ENCODE results near the gene RRP7A. TPM values are rescaled to one million over a fixed set of nuclear protein-coding genes. Genes with fewer than 3 reads are reported as not detected.
"Not testable (repeated sequence)": the region's sequence is repeated elsewhere in the genome, so short reads cannot be mapped to it uniquely, and the experiment has no call there.

Gene RRP7A
- total RNA-seq, 2 donors from 2014 or later: 63.8 to 98.0 TPM

GRCh38 chr22:42536166-42536565 is 16.6 kb upstream of the RRP7A start:
- TF ChIP-seq, protein P1, sequence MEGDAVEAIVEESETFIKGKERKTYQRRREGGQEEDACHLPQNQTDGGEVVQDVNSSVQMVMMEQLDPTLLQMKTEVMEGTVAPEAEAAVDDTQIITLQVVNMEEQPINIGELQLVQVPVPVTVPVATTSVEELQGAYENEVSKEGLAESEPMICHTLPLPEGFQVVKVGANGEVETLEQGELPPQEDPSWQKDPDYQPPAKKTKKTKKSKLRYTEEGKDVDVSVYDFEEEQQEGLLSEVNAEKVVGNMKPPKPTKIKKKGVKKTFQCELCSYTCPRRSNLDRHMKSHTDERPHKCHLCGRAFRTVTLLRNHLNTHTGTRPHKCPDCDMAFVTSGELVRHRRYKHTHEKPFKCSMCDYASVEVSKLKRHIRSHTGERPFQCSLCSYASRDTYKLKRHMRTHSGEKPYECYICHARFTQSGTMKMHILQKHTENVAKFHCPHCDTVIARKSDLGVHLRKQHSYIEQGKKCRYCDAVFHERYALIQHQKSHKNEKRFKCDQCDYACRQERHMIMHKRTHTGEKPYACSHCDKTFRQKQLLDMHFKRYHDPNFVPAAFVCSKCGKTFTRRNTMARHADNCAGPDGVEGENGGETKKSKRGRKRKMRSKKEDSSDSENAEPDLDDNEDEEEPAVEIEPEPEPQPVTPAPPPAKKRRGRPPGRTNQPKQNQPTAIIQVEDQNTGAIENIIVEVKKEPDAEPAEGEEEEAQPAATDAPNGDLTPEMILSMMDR (conservative IDR thresholded peaks at IDR 0.05): no peak
- Histone ChIP-seq H3K27ac (ENCODE audit: low read depth, low read length) (no peak overlapping the region), H3K36me3 (ENCODE audit: control insufficient read depth, insufficient read depth, low read length) (no peaks in the 10 kb centered on the region), H3K27me3 (ENCODE audit: control insufficient read depth, insufficient read depth, low read length, poor library complexity, severe bottlenecking) (no peaks in the 10 kb centered on the region), H3K9me3 (ENCODE audit: control insufficient read depth, low read length) (no peaks in the 10 kb centered on the region), H3K4me1 (ENCODE audit: control insufficient read depth, insufficient read depth, low read length) (no peaks in the 10 kb centered on the region), H3K9ac (ENCODE audit: extremely low read depth, low read length, poor library complexity, severe bottlenecking) (no peak overlapping the region), H3K4me3 (ENCODE audit: low read length) (no peak overlapping the region)
- Mint-ChIP-seq H3K27ac (no peak overlapping the region), H3K27me3 (ENCODE audit: insufficient read depth) (no peaks in the 10 kb centered on the region), H3K36me3 (ENCODE audit: low read depth) (no peaks in the 10 kb centered on the region), H3K4me3 (no peak overlapping the region), H3K9me3 (no peaks in the 10 kb centered on the region), H3K4me1 (peaks cover 2% of the 10 kb centered on the region)
- DNase-seq: no peak
- 94% methylated on average over 5 to 7 of the region's 7 CpGs for WGBS, 2 experiments (ENCODE audit: insufficient coverage in 1 of 2, insufficient read length in 1 of 2)

DNA sequence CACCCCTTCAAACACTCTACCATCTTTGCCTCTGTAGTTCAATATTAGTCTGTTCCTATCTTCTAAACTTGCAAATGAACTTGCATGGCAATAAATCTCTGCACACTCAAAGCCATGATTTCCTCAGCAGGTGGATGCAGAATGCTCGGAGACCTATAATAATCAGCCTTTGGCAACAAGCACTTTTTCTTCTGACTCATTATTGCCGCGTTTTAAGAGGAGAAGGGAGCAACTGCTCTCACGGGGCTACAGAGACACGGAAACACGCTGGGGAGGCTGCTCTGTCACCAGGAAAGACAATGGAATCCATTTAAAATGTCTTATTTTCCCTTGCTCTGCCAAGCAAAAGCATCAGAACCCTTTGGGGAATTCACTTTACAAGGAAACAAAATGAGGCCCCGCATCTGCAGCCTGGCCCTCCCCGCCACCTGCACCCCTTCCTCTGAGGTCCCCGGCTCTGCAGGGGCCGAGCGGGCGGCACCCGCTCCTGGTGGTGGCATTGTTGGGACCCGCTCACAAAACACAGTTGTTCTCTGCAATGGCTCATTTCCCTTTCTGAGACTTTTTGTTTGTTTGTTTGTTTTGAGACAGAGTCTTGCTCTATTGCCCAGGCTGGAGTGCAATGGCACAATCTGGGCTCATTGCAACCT is 15.6 kb upstream of the RRP7A start:
- not testable (repeated sequence) for H3K36me3 Mint-ChIP-seq (ENCODE audit: low read depth); H3K4me3 Mint-ChIP-seq; H3K9ac ChIP-seq (ENCODE audit: extremely low read depth, low read length, poor library complexity, severe bottlenecking); H3K4me1 ChIP-seq (ENCODE audit: control insufficient read depth, insufficient read depth, low read length); H3K27ac ChIP-seq (ENCODE audit: low read depth, low read length); H3K36me3 ChIP-seq (ENCODE audit: control insufficient read depth, insufficient read depth, low read length); H3K9me3 ChIP-seq (ENCODE audit: control insufficient read depth, low read length); H3K27ac Mint-ChIP-seq; H3K9me3 Mint-ChIP-seq; DNase-seq; H3K4me1 Mint-ChIP-seq; H3K27me3 Mint-ChIP-seq (ENCODE audit: insufficient read depth); H3K27me3 ChIP-seq (ENCODE audit: control insufficient read depth, insufficient read depth, low read length, poor library complexity, severe bottlenecking); H3K4me3 ChIP-seq (ENCODE audit: low read length)
- 100% methylated on average over 1 of the region's 14 CpGs; no CpG with 5 or more reads in 1 of the 2 experiments for WGBS, 2 experiments (ENCODE audit: insufficient coverage in 1 of 2, insufficient read length in 1 of 2)

DNA sequence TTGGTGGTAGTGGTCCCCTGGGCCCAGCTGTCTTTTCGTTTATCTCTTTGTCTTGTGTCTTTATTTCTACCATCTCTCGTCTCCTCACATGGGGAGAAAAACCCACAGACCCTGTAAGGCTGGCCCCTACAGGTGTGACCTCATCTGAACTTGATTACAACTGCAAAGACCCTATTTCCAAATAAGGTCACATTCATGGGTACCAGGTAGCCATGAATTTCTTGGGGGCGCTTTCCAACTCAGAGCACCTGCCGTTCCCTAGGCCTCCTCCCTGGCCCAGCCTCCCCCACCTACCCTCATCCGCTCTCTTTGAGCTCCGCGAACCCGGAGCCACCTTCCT is 14.0 kb upstream of the RRP7A start:
- H3K4me3 Mint-ChIP-seq: no peak overlapping the region
- no peaks in the 10 kb centered on the region for H3K36me3 Mint-ChIP-seq (ENCODE audit: low read depth)
- H3K27ac Mint-ChIP-seq: no peak overlapping the region
- TF ChIP-seq, protein P1 (conservative IDR thresholded peaks at IDR 0.05): no peak
- Histone ChIP-seq H3K4me3 (ENCODE audit: low read length) (no peak overlapping the region), H3K27ac (ENCODE audit: low read depth, low read length) (no peak overlapping the region), H3K9me3 (ENCODE audit: control insufficient read depth, low read length) (no peaks in the 10 kb centered on the region), H3K4me1 (ENCODE audit: control insufficient read depth, insufficient read depth, low read length) (no peaks in the 10 kb centered on the region), H3K36me3 (ENCODE audit: control insufficient read depth, insufficient read depth, low read length) (no peaks in the 10 kb centered on the region), H3K9ac (ENCODE audit: extremely low read depth, low read length, poor library complexity, severe bottlenecking) (no peak overlapping the region), H3K27me3 (ENCODE audit: control insufficient read depth, insufficient read depth, low read length, poor library complexity, severe bottlenecking) (no peaks in the 10 kb centered on the region)
- H3K27me3 Mint-ChIP-seq (ENCODE audit: insufficient read depth): peaks cover 16% of the 10 kb centered on the region
- no peaks in the 10 kb centered on the region for H3K9me3 Mint-ChIP-seq
- no peak for DNase-seq
- WGBS, 2 experiments (ENCODE audit: insufficient coverage in 1 of 2, insufficient read length in 1 of 2): 92 to 94% methylated on average over 4 to 8 of the region's 8 CpGs
- H3K4me1 Mint-ChIP-seq: no peaks in the 10 kb centered on the region

- H3K9me3 Mint-ChIP-seq; H3K9me3 ChIP-seq (ENCODE audit: control insufficient read depth, low read length); H3K4me1 ChIP-seq (ENCODE audit: control insufficient read depth, insufficient read depth, low read length); H3K27ac ChIP-seq (ENCODE audit: low read depth, low read length); H3K9ac ChIP-seq (ENCODE audit: extremely low read depth, low read length, poor library complexity, severe bottlenecking); H3K36me3 ChIP-seq (ENCODE audit: control insufficient read depth, insufficient read depth, low read length); H3K27me3 ChIP-seq (ENCODE audit: control insufficient read depth, insufficient read depth, low read length, poor library complexity, severe bottlenecking); H3K4me3 Mint-ChIP-seq; H3K4me3 ChIP-seq (ENCODE audit: low read length); H3K36me3 Mint-ChIP-seq (ENCODE audit: low read depth); H3K4me1 Mint-ChIP-seq; DNase-seq; H3K27ac Mint-ChIP-seq: not testable (repeated sequence)
- H3K27me3 Mint-ChIP-seq (ENCODE audit: insufficient read depth): peaks cover 16% of the 10 kb centered on the region
- 95% methylated on average over 16 to 23 of the region's 24 CpGs for WGBS, 2 experiments (ENCODE audit: insufficient coverage in 1 of 2, insufficient read length in 1 of 2)
Measured at GRCh38 chr22:42531401-42532084, 11.9 kb upstream of the RRP7A start.

GRCh38 chr22:42529435-42529834 is 9.8 kb upstream of the RRP7A start:
- not testable (repeated sequence) for H3K4me1 Mint-ChIP-seq; H3K27ac Mint-ChIP-seq; H3K9me3 ChIP-seq (ENCODE audit: control insufficient read depth, low read length); H3K36me3 Mint-ChIP-seq (ENCODE audit: low read depth); H3K9ac ChIP-seq (ENCODE audit: extremely low read depth, low read length, poor library complexity, severe bottlenecking); H3K4me3 ChIP-seq (ENCODE audit: low read length); DNase-seq; H3K4me3 Mint-ChIP-seq; H3K4me1 ChIP-seq (ENCODE audit: control insufficient read depth, insufficient read depth, low read length); H3K27ac ChIP-seq (ENCODE audit: low read depth, low read length); H3K27me3 ChIP-seq (ENCODE audit: control insufficient read depth, insufficient read depth, low read length, poor library complexity, severe bottlenecking); H3K9me3 Mint-ChIP-seq; H3K36me3 ChIP-seq (ENCODE audit: control insufficient read depth, insufficient read depth, low read length)
- WGBS, 2 experiments (ENCODE audit: insufficient coverage in 1 of 2, insufficient read length in 1 of 2): 92 to 97% methylated on average over 6 to 8 of the region's 8 CpGs
- peaks cover 22% of the 10 kb centered on the region for H3K27me3 Mint-ChIP-seq (ENCODE audit: insufficient read depth)
